NCI-H2196 (cell line): Measurements from ENCODE around the gene LSAMP.
"Not testable (repeated sequence)": the region's sequence is repeated elsewhere in the genome, so short reads cannot be mapped to it uniquely, and the experiment has no call there.

Experiments used
- DNase-seq: peaks from one replicate; lab custom pipeline; 2025; ENCODE audit not compliant: unreplicated experiment; lab: John Stamatoyannopoulos, UW

The LSAMP gene

DNA sequence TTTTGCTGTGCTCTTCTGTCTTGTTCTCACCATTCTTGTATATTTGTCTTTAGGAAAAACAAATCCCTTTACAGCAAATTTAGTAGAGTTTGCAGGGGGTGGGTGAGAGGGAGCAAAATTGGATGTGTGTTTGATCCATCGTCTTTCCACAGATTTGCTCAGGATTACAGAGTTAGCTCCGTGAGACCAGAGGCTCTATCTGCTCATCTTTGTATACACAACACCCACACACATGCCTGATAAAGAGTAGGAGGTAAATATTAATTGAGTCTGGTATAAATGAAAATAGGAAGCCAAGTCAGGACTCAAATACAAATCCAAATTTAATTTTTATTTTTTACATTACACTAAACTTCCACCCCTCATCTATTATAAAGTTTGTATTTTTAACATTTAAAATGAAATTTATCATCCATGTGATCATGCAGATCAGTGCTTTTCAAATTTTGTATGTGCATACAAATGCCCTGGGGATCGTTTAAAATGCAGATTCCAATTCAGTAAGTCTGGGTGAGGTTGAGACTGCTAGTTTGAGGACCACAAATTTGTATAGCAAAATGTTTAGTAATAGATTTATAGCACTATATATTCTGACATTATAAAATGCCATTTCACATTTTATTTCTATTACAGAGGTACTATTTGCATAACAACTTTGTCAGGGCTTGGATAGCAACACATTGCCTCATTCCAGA is 326.7 kb downstream of the LSAMP start:
- DNase-seq = no peak

DNA sequence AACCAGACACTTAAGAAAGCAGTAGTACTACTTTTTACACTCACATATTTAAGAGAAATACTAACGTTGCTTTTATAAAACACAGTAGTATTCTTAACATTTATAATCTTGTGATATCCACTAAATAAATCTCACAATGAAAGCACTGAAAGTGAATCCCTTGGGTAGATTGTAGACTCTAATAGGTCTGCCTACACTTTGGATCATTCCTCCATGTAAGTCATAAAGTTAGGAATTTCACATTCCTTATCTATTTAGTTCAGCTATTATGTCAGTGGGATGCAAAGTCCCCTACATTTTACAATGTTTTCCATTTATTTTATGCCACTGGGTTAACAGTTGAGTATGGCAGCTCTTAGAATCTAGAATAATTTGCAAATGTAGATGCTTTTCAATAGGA is 330.7 kb downstream of the LSAMP start:
- DNase-seq = no peak

DNA sequence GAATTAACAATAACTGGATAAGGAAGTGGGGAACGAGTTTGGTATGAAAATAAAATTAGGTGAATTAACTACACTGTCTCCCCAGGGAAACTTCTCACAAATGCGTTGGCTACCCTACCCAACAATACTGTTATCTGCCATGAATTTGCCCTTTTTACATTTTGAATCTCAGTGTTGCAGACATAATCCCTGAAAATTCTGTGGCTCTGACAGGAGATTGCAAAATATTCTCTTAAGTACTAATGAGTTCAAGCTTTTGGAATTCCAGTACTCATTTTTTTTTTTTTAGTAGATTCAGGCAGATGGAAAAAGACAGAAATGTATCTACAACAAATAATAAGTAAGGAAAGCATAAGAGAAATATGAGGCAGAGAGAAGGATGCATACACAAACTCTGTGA is 332.6 kb downstream of the LSAMP start:
- no peak for DNase-seq

DNA sequence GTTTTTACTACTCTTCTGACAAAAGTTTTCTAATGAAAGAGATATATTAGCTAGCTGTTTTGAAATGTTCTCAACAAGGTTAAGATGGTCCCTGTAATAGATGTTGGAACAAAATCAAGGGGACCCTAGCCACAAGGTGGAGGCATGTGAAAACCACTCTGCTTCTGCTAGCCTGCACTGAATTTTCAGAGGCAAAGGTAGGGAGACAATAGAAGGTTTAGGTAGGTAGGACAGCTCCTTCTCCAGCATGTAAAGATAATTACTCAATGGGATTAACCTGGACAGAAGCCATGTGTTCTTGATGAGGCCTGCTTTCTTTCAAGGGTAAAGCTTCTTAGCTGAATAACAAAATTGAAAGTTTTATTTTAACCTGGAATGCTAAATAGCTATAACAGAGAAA is 333.5 kb downstream of the LSAMP start:
- no peak for DNase-seq

DNA sequence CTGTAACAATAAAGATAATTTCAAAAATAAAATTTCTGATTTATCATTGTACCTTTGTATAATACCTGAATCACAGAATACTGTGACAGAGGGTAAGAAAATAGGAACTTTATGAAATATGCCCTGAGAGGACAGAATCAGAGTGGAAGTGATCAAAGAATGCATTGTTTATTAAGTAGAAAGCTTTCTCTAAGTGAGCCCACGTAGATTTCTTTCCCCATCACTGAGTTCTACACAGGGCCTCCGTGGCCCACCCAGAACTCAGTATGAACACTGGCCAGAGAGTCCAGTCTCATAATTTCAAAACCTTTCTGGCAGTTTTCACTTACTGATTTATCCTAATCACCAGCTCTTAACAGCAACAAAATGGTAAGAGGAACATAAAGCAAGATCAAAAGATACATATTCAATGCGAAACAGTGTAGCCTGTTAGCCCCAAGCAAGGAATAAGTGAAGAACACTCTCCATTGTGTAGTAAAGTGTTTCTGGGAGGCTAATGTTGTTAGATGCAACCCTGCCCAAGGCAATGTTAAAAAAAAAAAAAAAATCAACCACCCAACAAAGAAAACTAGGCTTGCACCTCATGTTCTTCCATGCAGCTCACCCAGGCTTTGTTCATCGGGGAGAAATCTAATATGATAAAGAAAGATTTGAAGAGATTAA is 341.3 kb downstream of the LSAMP start:
- no peak for DNase-seq

DNA sequence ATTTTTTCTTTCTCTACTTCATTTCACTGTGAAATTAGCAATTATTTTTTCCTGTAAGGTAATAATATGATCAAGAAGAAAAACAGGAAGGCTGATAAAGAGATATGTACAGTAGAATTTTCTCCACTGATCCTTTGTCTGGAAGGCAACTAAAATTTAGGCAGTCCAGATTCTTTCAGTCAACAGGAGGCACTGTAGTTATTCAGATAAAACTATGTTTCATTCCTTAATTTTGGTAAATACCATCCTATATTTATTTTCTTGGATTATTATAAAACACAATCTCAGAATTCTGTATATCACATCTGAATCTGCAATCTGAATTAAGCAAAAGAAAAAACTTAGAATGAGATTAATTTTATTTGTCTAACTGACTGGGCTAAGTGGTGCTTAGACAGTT is 343.2 kb downstream of the LSAMP start:
- DNase-seq = no peak

DNA sequence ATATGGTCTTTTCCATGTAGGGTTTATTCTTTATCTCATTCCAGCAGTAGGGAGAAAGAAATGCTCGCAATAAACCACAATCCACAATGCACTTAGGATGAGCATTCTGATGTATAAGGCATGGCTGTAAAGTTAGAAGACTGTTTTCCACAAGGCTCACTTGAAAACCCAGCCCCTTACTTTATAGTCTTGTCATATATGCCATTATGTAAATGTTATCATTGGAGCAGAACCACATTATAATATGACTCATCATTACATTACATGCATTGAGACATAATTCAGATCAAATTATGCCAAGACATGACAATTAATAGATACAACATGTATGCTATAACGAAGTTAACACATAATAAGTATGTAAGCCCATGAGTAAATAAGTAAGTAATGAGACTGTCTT is 348.1 kb downstream of the LSAMP start:
- DNase-seq = no peak

DNA sequence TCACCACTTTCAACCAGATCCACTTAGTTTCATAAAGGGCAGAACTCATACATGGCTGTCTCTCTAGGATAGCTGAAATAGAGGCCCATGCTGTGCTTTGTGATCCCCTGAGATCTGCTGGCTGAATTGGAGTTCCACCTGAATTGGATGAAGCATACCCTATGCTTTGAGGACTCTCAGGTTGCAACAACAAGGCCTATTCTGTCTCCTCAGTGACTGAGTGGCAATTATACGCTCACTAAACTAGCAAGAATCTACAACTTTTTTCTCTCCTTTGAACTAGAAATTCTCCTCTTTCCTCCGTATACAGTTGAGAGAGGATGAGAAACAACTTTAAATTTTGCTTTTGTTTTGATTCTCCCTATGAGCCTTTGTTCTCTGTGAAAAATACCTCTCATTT is 348.7 kb downstream of the LSAMP start:
- DNase-seq = no peak

DNA sequence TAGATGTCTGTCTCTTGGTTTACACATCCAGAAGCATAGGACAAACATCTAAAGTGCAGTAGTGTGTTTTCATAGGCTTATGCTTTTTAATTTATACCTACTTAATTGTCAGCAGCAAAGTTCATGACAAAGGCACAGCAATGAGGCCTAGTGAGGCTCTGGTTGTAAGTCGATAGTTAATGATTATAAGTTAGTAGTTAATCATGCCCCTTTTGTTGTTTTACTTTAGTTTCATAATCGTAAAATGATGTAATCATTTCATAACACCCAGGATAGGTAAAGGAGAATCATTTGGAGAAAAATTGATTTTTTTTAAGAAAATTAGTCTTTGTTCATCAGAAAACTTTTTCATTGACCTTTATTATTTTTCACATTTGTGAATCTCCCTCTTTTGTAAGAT is 351.9 kb downstream of the LSAMP start:
- DNase-seq = no peak

DNA sequence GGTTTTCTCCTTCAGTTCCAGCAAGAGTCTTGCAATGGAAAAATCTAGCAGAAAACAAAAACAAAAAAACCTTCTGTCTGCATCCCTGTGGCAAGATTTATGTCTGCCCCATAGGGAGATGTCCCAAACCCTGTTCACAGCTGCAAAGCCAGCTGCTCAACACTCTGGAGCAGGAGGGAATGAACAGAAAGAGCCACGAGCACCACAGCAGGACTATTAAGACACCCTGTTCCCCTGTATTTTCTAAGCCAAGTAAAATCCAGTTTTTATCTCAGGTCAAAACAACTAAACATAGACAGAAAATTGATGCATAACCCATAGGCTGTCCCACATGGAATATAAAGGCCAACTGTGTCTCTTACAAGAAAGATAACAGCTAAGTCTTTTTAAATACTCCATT is 357.9 kb downstream of the LSAMP start:
- no peak for DNase-seq

DNA sequence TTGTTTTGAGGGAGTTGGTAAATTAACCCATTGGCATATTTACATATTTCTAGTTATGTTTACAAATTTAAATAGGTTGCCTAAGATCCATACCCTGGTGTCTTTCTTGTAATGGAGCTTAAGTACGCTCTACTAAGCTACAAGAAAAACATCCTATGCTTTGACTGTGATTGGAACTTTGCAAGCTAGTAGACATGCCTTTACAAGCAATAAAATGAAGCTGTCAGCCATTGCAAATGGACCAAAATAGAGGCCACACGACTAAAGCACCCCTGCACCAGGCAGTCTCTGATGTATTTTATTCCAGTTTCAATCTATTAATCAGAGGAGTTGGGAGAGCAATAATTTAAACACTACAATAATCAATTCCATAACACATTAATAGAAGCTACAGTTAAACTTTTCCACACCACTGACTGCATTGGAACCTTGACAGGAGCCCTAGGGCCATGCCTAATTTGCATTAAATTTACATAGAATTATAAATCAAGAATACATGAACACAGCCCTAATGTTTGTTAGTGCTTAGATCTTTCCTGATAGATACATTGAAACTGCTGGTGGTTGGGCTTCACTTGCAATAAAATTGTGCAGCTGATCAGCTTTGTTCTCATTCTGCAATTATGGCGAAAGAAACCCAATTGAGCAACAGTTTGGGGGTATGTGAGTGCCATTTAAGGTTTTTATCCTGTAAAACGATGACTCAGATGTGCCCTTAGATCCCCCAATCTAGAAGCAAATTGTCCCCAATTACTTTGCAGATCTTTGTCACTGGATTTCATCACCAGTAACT is 360.1 kb downstream of the LSAMP start:
- DNase-seq = no peak

DNA sequence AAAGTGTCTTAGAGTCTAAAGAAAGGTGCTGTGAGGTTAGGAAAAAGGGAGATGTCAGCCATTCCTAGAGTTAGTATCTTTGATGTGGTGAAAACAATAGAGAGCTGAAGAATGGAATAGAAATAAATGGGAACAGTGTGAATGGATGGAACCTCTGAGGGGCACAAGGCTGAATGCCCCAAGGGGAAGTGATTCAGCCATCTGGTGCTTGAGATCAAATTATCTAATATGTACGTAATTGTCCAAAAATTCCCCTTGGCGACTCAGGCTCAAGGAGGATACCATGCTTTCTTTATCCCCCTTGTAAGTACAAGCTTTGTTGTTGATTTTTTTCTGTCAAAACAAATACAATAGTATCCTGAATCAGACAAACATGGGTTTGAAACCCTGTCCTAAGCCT is 361.6 kb downstream of the LSAMP start:
- DNase-seq = no peak

DNA sequence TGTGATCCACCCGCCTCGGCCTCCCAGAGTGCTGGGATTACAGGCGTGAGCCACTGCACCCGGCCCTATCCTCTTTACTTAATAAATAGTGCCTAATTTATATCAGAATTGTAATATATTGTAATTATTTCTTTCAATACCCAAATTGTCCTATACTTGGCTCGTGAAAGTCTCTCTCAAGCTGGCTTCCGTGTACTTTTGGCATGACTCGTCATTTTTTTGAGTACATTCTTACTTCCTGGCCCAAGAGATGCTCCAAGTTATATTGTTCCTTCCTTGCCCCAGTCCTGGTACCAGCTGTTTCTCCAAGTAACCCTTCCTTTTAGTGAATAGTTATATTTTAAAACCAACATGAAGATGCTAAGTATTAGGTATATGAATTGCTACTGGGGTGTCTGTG is 366.7 kb downstream of the LSAMP start:
- no peak for DNase-seq

DNA sequence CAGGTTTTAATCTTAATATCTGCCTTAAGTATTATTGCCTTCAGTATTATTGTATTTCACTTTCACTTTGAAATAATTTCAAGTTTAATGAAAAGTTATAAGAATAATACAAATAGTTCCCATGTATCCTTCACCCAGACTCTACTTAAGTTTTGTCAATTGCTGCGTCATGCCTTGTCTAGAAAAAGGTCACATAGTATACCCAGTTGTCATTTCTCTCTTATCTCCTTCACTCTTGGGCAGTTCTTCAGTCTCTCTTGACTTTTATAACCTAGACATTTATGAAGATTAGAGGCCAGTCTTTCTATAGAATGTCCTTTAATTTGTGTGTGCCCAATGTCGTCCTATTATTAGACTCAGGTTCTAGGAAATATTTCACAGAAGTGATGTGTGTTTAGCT is 367.7 kb downstream of the LSAMP start:
- no peak for DNase-seq

DNA sequence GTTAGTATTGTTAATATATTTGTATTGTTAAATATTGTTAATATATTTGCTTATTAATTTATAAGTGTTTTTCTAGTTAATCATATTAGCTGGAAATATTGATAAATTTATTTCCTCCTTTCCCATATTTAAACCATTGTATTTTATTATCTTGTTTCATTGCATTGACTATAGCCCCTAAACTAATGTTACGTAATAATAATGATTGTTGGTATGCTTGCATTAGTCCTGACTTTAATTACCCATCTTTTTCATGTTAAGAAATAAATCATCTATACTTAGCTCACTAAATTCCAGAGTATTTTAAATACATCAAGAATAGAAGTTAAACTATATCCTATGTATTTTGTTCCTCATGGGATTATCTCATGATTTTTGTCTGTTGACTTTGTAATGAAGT is 368.2 kb downstream of the LSAMP start:
- DNase-seq = no peak

DNA sequence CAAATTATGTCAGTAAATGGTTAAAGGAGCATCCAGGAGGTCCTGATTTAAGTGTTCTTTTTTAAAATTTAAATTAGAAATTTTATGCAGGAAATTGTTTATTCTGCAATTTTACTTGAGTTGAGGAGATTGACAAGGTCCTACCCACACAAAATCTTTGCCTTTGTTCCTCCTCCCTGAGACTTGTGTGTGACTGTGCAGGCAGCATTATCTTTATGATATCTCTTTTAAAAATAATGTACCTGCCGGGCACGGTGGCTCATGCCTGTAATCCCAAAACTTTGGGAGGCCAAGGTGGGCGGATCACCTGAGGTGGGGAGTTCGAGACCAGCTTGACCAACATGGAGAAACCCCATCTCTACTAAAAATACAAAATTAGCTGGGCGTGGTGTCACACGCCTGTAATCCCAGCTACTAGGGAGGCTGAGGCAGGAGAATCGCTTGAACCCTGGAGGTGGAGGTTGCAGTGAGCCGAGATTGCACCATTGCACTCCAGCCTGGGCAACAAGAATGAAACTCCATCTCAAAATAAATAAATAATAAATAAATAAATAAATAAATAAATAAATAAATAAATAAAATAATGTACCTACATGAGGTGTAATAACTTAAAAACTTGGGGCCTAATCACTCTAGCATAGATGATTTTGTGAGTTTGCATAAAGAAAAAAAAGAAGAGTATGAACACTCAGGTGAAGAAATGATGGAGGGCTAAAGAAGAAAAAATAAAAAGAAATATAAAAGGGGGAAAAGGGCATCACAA is 374.6 kb downstream of the LSAMP start:
- DNase-seq = not testable (repeated sequence)

DNA sequence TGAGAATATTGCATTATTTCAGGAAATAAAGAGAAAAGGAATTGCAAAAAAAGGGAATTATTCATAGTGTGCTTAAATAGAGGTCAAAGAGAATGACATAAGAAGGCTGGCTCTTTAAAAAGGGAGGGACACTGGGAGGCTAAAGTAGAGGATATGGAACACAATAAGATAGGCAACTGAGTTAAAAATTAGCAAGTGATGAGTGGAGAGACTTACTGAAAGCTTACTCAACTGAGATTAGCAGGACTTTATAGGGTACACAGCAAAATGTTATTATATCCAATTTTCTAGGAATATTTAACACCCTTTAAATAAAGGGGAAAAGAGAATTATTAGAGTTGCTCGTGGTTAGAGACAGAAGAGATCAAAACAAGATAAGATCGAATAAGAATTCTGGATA is 375.2 kb downstream of the LSAMP start:
- DNase-seq = no peak

DNA sequence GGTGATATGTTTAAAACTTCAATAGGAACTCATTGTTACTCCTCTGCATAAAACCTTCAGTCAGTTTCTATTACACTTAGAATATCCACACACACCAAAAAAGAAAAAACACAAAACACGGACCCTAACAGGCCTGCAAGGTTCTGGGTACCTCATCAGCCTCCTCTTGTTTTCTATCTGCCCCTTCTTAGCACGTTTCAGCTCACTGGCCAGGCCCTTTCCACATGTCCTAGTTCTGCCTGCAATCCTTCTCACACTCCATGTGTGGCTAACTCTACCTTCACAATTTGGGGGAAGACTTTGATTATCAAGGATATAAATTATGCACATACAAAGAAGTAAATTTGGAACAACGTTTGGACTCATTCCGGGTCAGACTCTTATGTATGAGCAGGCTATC is 376.3 kb downstream of the LSAMP start:
- no peak for DNase-seq

DNA sequence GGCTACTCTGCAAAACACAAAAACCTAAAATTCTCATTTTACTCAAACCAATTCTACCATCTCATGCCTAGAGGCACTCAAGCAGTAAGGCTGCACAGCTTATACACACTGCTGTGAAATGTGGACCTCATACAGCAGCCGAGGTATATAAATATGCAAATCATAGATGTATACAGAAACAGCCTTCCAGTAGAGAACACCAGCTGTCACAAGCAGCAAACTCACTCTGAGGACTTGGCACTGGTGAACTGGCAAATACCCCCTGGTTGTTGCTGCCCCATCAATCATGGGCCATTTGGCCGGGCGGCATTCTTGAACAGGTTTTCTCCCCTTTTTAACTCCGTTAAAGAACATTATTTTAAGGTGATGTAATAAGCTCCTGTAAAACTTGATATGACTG is 378.0 kb downstream of the LSAMP start:
- no peak for DNase-seq

DNA sequence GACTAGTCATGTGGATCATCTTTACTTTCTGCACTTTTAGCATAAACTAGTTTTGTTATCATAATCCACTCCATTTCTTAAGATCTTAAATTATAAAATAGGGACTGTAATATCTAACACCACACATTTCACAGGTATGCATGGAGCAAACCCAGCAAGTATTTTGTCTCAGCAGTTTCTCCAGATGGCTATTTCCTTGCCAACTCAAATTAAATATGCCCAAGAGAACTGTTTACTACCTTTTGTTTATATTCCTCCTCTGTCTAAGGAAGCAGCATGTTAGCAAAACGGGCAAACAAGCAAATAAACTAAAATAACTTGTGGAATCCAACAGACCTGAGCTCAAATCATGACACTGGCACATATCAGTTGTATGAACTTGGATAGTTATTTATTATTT is 379.8 kb downstream of the LSAMP start:
- DNase-seq = no peak

DNA sequence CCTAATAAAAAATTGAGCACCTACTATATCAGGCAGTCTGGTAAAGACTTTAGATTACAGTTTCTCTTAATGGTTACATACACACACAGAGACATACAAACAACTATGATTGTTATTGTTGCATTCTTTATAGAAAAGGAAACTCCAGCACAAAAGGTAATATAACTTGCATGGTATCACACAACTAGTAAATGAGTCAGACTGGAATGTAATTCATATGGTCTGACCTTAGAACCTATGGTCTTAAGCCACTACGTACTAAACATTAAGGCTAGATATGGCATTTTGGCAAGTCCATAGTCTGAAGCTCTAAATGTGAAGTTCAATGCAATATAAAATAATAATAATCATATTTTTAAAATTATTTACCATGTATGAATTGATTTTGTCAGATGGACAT is 380.6 kb downstream of the LSAMP start:
- no peak for DNase-seq
